Gastroesophageal sphincter (tissue), 4 donors: ENCODE measurements around the gene RGS10. TPM values are rescaled to one million over a fixed set of nuclear protein-coding genes. Genes with fewer than 3 reads are reported as not detected.

Experiments
- ATAC-seq: fragments of 150-250 bp; one replicate; pipeline ENCODE4 v1.9.1; 2016; ENCODE audit warnings: mild to moderate bottlenecking, moderate library complexity
- H3K27ac ChIP-seq, 4 donors: fragments of 200-600 bp; sonication (generic) in 3 of 4; 1 replicate in 3 of 4; 2 replicates in 1 of 4; pipeline ENCODE4 v1.5.1; 2016 to 2019
- H3K27me3 ChIP-seq: fragments of 200-600 bp; sonication (generic); one replicate; pipeline ENCODE4 v1.5.1; 2019
- H3K36me3 ChIP-seq, 2 donors: fragments of 200-600 bp; sonication (generic); one replicate each; pipeline ENCODE4 v1.5.1; 2019; ENCODE audit warnings: control low read depth in 1 of 2
- H3K4me1 ChIP-seq, 3 donors: fragments of 200-600 bp; sonication (generic); 1 replicate in 2 of 3; 2 replicates in 1 of 3; pipeline ENCODE4 v1.5.1; 2016 to 2019; ENCODE audit warnings: control low read depth in 2 of 3
- H3K4me3 ChIP-seq, 2 donors: fragments of 200-600 bp; sonication (generic); one replicate each; pipeline ENCODE4 v1.5.1; 2019; ENCODE audit warnings: mild to moderate bottlenecking in 1 of 2, moderate library complexity in 1 of 2
- H3K9me3 ChIP-seq, 3 donors: fragments of 200-600 bp; sonication (generic); one replicate each; pipeline ENCODE4 v1.5.1; 2017 to 2019; ENCODE audit warnings: control low read depth in 2 of 3
- EP300 ChIP-seq: sonication (generic); formaldehyde crosslinking; IDR thresholded peaks from one replicate; pipeline ENCODE4 v1.6.1; 2017; ENCODE audit warnings: antibody characterized with exemption, mild to moderate bottlenecking
- POLR2A ChIP-seq, 2 donors: fragments of 450-650 bp; IDR thresholded peaks; one replicate each; pipeline ENCODE4 v1.6.1; 2017; ENCODE audit warnings: antibody characterized with exemption in 2 of 2, mild to moderate bottlenecking in 2 of 2, moderate library complexity in 1 of 2
- POLR2AphosphoS5 ChIP-seq: sonication (generic); formaldehyde crosslinking; IDR thresholded peaks from one replicate; pipeline ENCODE4 v1.6.1; 2017; ENCODE audit warnings: antibody characterized with exemption
- WGBS, 2 donors: methylation state at CpG; one replicate each; pipeline ENCODE4 v1.1.5; 2018; ENCODE audit warnings: low coverage in 1 of 2; 5-methylcytosine and 5-hydroxymethylcytosine counted together
- total RNA-seq, 4 donors: library from RNA; depleted of rRNA; stranded (reverse); fragments of >200 nt; gene quantifications; one replicate each; pipeline ENCODE4 v1.1.0, GENCODE V29; 2016
- TF ChIP-seq, protein P1 (sequence below), 4 experiments: fragments of 200-600 bp in 2 of 4; fragments of 450-650 bp in 2 of 4; sonication (generic) in 1 of 4; IDR thresholded peaks; one replicate each; pipeline ENCODE4 v1.5.1; 2017 to 2019; ENCODE audit warnings: antibody characterized with exemption in 4 of 4, mild to moderate bottlenecking in 2 of 4, moderate library complexity in 2 of 4

The RGS10 gene
- total RNA-seq, 4 donors from 2014 or later, result 18.1 to 48.5 (median 33.4) TPM

DNA sequence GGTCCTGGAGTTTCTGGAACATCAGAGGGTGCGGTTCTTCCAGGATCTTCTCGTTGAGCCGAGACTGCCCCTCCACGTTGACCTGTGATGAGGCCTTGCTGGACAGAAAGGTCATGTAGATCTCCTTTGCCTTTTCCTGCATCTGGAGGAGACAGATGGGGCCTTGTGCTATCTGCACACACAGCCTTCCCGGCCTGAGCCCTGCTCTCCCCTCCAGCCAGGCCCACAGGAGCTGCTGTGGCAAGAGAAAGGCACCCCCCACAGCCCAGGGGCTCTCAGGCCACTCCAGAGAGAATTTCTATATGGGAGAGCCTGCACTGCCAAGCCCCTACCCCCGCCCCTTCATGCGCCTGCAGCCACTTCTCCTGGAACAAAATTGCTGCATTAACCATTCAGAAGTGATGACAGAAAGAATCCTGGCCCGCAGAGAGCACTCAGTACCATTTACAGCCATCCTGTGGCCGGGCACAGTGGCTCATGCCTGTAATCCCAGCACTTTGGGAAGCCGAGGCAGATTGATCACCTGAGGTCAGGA, 26.9 kb downstream of the RGS10 start:
- Histone ChIP-seq H3K4me3 (no peak overlapping the region), H3K4me1 (peaks cover 0 to 2% (median 0%) of the 10 kb centered on the region in 3 donors), H3K27ac (no peak overlapping the region), H3K36me3 (peaks cover 0 to 60% of the 10 kb centered on the region in 2 donors), H3K27me3 (no peaks in the 10 kb centered on the region), H3K9me3 (no peaks in the 10 kb centered on the region)
- no peak for TF ChIP-seq EP300
- TF ChIP-seq, protein P1, sequence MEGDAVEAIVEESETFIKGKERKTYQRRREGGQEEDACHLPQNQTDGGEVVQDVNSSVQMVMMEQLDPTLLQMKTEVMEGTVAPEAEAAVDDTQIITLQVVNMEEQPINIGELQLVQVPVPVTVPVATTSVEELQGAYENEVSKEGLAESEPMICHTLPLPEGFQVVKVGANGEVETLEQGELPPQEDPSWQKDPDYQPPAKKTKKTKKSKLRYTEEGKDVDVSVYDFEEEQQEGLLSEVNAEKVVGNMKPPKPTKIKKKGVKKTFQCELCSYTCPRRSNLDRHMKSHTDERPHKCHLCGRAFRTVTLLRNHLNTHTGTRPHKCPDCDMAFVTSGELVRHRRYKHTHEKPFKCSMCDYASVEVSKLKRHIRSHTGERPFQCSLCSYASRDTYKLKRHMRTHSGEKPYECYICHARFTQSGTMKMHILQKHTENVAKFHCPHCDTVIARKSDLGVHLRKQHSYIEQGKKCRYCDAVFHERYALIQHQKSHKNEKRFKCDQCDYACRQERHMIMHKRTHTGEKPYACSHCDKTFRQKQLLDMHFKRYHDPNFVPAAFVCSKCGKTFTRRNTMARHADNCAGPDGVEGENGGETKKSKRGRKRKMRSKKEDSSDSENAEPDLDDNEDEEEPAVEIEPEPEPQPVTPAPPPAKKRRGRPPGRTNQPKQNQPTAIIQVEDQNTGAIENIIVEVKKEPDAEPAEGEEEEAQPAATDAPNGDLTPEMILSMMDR (IDR thresholded peaks at IDR 0.05), result no peak
- TF ChIP-seq POLR2AphosphoS5, result no peak
- 87% methylated on average over 3 of the region's 10 CpGs; no CpG with 5 or more reads in 1 of the 2 donors for WGBS, 2 donors
- no peak for ATAC-seq

DNA sequence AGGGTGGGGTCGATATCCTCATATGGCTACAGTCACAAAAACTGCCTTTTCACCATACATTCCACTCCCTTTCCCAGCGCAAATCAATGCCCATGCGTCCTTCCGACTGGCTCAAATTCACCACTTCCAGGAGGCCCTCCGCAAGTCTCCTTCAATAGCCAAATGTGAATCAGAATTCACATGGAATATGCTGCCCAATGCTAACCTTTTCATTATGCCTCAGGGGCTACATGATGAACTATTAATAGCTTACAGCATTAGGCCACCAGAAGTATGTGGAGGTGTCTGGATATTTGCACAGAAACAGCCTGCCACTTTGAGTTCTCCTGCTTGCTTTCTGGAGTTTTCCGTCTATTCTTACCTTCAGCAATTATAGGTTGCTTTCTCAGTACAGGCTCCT, 27.7 kb downstream of the RGS10 start:
- no peaks in the 10 kb centered on the region for H3K9me3 ChIP-seq
- H3K4me3 ChIP-seq, result no peak overlapping the region
- H3K4me1 ChIP-seq, result peaks cover 0 to 10% (median 0%) of the 10 kb centered on the region in 3 donors
- no peak overlapping the region for H3K27ac ChIP-seq
- peaks cover 0 to 64% of the 10 kb centered on the region in 2 donors for H3K36me3 ChIP-seq
- TF ChIP-seq, protein P1 (IDR thresholded peaks at IDR 0.05), result no peak
- no peak for TF ChIP-seq POLR2A (IDR thresholded peaks at IDR 0.05)
- TF ChIP-seq POLR2AphosphoS5, result no peak
- TF ChIP-seq EP300, result no peak
- 81 to 95% methylated on average over 4 to 6 of the region's 6 CpGs for WGBS, 2 donors
- no peak for ATAC-seq
- no peaks in the 10 kb centered on the region for H3K27me3 ChIP-seq

DNA sequence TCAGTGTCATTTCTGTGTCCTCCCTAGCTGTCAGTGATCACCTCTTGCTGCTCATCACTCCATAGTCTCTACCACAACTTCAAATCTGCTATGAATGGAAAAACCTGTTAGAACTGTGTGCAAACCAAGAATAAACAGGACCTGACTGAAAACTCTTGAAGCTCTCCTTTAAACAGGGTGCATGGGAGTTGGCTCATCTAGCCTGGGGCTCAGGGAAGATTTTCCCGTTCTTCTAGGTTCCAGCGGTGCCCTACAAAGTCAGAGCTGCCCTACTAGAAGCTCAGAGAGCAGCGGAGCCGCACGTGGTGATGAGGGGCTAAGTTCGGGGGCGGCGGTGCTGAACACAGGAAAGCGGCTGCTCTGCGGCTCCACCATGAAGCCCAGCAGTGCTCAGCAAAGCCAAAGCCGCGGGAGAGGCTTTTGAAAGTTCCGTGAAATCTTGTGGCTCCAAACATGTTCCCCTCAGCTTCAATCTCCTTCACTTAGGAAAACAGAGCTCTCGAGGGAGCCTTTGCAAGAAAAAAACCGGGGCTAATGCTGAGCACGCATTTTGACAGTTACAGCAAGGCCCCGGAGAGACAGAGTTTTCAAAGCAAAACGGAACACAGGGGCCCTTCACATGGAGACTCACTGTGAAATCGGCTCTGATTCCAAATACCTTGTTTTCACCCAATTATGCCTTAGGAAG, 30.5 kb downstream of the RGS10 start:
- H3K27ac ChIP-seq, result no peak overlapping the region
- H3K4me1 ChIP-seq, result peaks cover 0 to 12% (median 0%) of the 10 kb centered on the region in 3 donors
- peaks cover 0 to 74% of the 10 kb centered on the region in 2 donors for H3K36me3 ChIP-seq
- H3K27me3 ChIP-seq, result no peaks in the 10 kb centered on the region
- ATAC-seq, result no peak
- 92% methylated on average over 5 to 18 of the region's 19 CpGs for WGBS, 2 donors
- H3K9me3 ChIP-seq, result no peaks in the 10 kb centered on the region
- no peak overlapping the region for H3K4me3 ChIP-seq
- TF ChIP-seq, protein P1 (IDR thresholded peaks at IDR 0.05), result no peak
- TF ChIP-seq POLR2A (IDR thresholded peaks at IDR 0.05) (no peak), POLR2AphosphoS5 (no peak), EP300 (no peak)

GRCh38 chr10:119509909-119510451, 32.5 kb downstream of the RGS10 start:
- Histone ChIP-seq H3K27ac (no peak overlapping the region), H3K4me1 (peaks cover 0 to 25% (median 5%) of the 10 kb centered on the region in 3 donors), H3K36me3 (peaks cover 0 to 57% of the 10 kb centered on the region in 2 donors), H3K4me3 (no peak overlapping the region), H3K27me3 (no peaks in the 10 kb centered on the region), H3K9me3 (no peaks in the 10 kb centered on the region)
- TF ChIP-seq POLR2AphosphoS5 (peak; percentile 69), POLR2A (IDR thresholded peaks at IDR 0.05) (no peak)
- WGBS, 2 donors, result 61 to 72% methylated on average over 8 to 9 of the region's 10 CpGs
- peak; percentile 63 for ATAC-seq

DNA sequence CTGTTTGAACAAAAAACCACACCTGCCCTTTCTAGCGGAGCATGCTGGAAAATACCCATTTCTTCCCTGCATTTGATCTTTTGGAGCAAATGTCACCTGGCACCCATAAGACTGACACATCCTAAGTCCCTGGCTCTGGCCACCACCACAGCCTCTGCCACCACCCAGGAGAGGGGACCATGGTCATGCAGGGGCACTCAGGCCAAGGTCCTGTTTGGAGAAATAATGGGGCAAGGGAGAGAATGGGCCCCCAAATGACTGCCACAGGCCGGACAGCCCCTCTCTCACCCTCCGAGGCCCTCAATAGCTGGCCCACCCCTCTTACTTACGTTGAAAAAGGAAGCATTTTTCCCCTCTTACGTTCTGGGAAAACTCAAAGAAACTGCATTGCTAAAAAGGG, 35.4 kb downstream of the RGS10 start:
- Histone ChIP-seq H3K4me3 (no peak overlapping the region), H3K27me3 (no peaks in the 10 kb centered on the region), H3K9me3 (no peaks in the 10 kb centered on the region), H3K36me3 (peaks cover 0 to 37% of the 10 kb centered on the region in 2 donors), H3K27ac (no peak overlapping the region), H3K4me1 (peaks cover 0 to 29% (median 9%) of the 10 kb centered on the region in 3 donors)
- ATAC-seq, result no peak
- WGBS, 2 donors, result 96% methylated on average over 4 of the region's 5 CpGs; no CpG with 5 or more reads in 1 of the 2 donors
- TF ChIP-seq, protein P1 (IDR thresholded peaks at IDR 0.05), result no peak
- TF ChIP-seq EP300 (no peak), POLR2A (IDR thresholded peaks at IDR 0.05) (no peak), POLR2AphosphoS5 (no peak)
